ENCODE results near the gene DDX21.

- TF ChIP-seq GATA2 (IDR thresholded peaks at IDR 0.05; ENCODE audit: low read depth, low read length) = no peak
- no peak for TF ChIP-seq GATA3 (IDR thresholded peaks at IDR 0.05; ENCODE audit: low read depth, low read length)
These were observed 33.5 kb downstream of the DDX21 start for GRCh38 chr10:68989317-68989990.

Data from SH-SY5Y (cell line).